Lung (tissue), 12 donors: Measurements from ENCODE around the gene FEM1B. TPM values are rescaled to one million over a fixed set of nuclear protein-coding genes. Genes with fewer than 3 reads are reported as not detected.

Experiments used
- ATAC-seq: fragments of 200-7000 bp; cut with Tn5 transposase; one replicate; pipeline ENCODE4 v1.9.1; 2020; ENCODE audit warnings: moderate number of reproducible peaks; ENCODE audit not compliant: insufficient read depth, low FRiP score
- DNase-seq, 3 donors: peaks; one replicate each; pipeline ENCODE4 v3.0.0-alpha.2; 2013 to 2017
- H3K27ac ChIP-seq, 2 donors: one replicate each; pipeline ENCODE4 v1.5.1; 2013; ENCODE audit warnings: mild to moderate bottlenecking in 2 of 2, moderate library complexity in 2 of 2, control low read depth in 1 of 2, inconsistent platforms in 1 of 2, low read depth in 1 of 2, low read length in 1 of 2
- H3K27me3 ChIP-seq, 3 donors: one replicate each; pipeline ENCODE4 v1.5.1; 2013; ENCODE audit warnings: low read length in 2 of 3; ENCODE audit not compliant: control insufficient read depth in 3 of 3, insufficient read depth in 3 of 3
- H3K36me3 ChIP-seq, 4 donors: one replicate each; pipeline ENCODE4 v1.5.1; 2013; ENCODE audit warnings: low read length in 4 of 4, mild to moderate bottlenecking in 1 of 4, moderate library complexity in 1 of 4; ENCODE audit not compliant: control insufficient read depth in 4 of 4, insufficient read depth in 4 of 4
- H3K4me1 ChIP-seq, 5 donors: one replicate each; pipeline ENCODE4 v1.5.1; 2013; ENCODE audit warnings: low read length in 5 of 5, mild to moderate bottlenecking in 2 of 5, moderate library complexity in 1 of 5; ENCODE audit not compliant: control insufficient read depth in 5 of 5, insufficient read depth in 5 of 5
- H3K4me3 ChIP-seq: one replicate; pipeline ENCODE4 v1.5.1; 2013; ENCODE audit warnings: mild to moderate bottlenecking, control low read depth, moderate library complexity
- H3K9ac ChIP-seq, 2 donors: one replicate each; pipeline ENCODE4 v1.5.1; 2013; ENCODE audit warnings: low read length in 2 of 2, control low read depth in 1 of 2; ENCODE audit not compliant: insufficient read depth in 1 of 2
- H3K9me3 ChIP-seq, 4 donors: one replicate each; pipeline ENCODE4 v1.5.1; 2013; ENCODE audit warnings: low read length in 3 of 4, mild to moderate bottlenecking in 1 of 4, moderate library complexity in 1 of 4; ENCODE audit not compliant: control insufficient read depth in 4 of 4, insufficient read depth in 3 of 4
- WGBS, 2 donors: extraction: QIAGEN DNeasy Blood & Tissue Kit; methylation state at CpG; one replicate each; pipeline ENCODE4 v1.1.7; 2013; 5-methylcytosine and 5-hydroxymethylcytosine counted together
- polyA plus RNA-seq, 2 donors: library from polyadenylated mRNA; stranded (reverse); fragments of 200-250 nt; gene quantifications; one replicate each; pipeline ENCODE4 v1.2.1, GENCODE V29; 2013
- total RNA-seq, 2 donors: library from RNA; depleted of rRNA in 1 of 2; stranded (reverse); fragments of >200 nt in 1 of 2; gene quantifications; one replicate each; pipeline ENCODE4 v1.2.1, GENCODE V29; 2014 to 2021
- TF ChIP-seq, protein P1 (sequence below): IDR thresholded peaks from 2 replicates; pipeline ENCODE4 v1.5.1; 2012; ENCODE audit warnings: mild to moderate bottlenecking; ENCODE audit errors: control extremely low read depth, extremely low read depth
- donor health status: control.
- donor health status: control.
- donor health status: Bipolar disorder and iron deficiency.
- donor health status: healthy.
- donor health status: DM: yes; HTN: yes; CAD: no.

The FEM1B gene
- total and polyA plus RNA-seq, 4 donors, result 8.1 to 57.7 (median 30.5) TPM

DNA sequence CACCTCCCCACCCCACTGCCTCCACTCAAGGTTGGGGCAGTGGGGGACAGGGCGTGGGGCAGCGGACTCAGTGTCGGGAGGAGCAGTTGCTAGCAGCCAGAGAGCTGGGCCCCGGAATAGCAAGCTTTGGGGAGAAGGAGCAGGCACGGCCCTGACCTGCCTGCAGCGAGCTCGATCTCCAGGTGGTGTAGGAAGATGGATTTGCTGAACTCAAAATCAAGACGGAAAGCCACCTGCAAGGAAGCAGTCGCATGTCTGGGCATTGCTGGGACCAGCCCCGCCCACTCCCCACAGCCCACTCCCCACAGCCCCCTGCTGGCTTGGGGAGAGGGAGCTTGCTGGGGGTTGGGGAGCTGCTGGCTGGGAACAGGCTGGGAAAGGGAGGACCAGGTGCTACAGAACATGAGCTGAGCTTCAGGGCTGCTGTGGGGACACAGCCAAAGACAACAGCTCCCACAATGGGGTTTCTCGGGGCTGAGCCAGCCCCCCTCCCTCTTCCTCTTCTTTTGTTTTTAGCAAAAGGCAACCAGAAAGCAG lies 38.0 kb downstream of the FEM1B start:
- Histone ChIP-seq H3K4me3 (no peak overlapping the region), H3K4me1 (peaks cover 0 to 5% (median 0%) of the 10 kb centered on the region in 5 donors), H3K9me3 (no peaks in the 10 kb centered on the region), H3K27me3 (no peaks in the 10 kb centered on the region), H3K9ac (no peak overlapping the region), H3K27ac (no peak overlapping the region), H3K36me3 (no peaks in the 10 kb centered on the region)
- WGBS, 2 donors, result 76 to 80% methylated on average over 11 of the region's 11 CpGs
- TF ChIP-seq, protein P1, sequence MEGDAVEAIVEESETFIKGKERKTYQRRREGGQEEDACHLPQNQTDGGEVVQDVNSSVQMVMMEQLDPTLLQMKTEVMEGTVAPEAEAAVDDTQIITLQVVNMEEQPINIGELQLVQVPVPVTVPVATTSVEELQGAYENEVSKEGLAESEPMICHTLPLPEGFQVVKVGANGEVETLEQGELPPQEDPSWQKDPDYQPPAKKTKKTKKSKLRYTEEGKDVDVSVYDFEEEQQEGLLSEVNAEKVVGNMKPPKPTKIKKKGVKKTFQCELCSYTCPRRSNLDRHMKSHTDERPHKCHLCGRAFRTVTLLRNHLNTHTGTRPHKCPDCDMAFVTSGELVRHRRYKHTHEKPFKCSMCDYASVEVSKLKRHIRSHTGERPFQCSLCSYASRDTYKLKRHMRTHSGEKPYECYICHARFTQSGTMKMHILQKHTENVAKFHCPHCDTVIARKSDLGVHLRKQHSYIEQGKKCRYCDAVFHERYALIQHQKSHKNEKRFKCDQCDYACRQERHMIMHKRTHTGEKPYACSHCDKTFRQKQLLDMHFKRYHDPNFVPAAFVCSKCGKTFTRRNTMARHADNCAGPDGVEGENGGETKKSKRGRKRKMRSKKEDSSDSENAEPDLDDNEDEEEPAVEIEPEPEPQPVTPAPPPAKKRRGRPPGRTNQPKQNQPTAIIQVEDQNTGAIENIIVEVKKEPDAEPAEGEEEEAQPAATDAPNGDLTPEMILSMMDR, result no peak
- ATAC-seq, result no peak
- peak in 1 of 3 donors; percentile 13 for DNase-seq

DNA sequence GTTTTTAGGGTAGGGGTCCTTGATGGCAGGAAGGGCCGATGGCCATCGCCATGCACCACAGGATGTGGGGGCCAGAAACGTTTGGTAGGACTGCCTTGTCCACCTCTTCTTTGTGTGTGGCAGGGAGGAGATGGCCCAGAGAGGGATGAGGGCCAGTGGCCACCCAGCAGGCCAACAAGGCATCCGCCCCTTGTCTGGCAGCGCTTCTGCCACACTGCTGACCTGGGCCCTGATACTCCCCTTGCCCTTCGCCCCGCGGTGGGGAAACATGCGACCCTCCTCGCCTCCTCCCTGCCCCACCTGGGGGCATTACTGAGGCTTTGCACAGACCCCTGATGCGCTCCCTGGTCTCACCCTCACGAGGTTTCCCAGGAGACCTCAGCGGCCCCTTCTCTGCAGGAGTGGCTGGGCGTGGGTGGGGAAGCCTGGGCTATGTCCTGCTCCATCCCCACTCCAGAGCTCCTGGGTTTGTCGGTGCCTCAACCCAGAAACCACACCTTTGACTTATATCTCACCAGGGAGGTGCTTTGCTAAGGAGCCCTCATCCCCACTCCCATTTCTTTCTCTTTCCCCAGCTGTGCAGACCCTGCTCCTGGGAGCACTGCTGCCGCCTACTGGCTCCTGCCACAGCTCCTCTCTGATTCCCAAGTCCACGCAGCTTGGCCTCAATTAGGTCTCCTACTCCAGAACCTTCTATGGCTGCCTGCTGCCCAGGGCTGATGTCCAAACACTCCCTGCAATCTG lies 38.7 kb downstream of the FEM1B start:
- DNase-seq, result peak in 1 of 3 donors; percentile 20
- Histone ChIP-seq H3K9me3 (no peaks in the 10 kb centered on the region), H3K27ac (no peak overlapping the region), H3K9ac (no peak overlapping the region), H3K4me1 (no peaks in the 10 kb centered on the region), H3K36me3 (no peaks in the 10 kb centered on the region), H3K4me3 (no peak overlapping the region), H3K27me3 (no peaks in the 10 kb centered on the region)
- no peak for ATAC-seq
- TF ChIP-seq, protein P1, result no peak
- 77 to 83% methylated on average over 17 of the region's 17 CpGs for WGBS, 2 donors

DNA sequence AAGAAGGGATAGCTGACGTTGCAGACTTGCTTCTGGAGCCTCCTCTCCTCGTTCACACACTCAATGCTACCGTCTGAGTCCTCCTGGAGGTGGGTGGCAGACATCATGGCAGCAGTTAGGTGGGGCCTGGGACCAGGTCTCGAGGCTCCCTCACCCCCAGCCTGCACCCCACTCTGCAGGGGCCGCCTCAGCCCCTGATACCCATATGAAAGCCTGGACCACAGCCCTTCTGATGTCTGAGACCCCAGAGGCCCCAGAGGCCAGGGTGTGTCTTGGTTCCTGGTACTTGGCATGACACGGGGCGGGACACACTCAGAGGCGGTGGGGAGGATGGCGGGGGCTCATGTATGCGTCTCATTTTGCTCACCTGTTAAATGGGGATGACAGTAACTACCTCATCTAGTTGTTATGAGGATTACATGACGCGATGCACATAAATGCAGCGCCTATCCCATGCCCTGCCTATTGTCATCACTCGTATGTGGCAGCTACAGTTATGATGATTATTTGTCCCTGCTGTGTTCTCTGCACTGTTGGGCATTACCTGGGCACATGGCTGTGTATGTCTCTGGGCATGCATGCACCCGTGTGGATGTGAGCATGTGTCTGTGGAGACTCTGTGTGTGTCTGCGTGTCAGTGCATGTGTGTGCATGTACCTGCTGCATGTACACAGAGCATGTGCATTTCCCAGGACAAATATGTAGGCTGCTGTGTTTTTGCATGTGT lies 39.9 kb downstream of the FEM1B start:
- DNase-seq, result peak in 1 of 3 donors; percentile 2
- TF ChIP-seq, protein P1, result no peak
- no peak overlapping the region for H3K9ac ChIP-seq

More for the DNA sequence above, 39.9 kb downstream of the FEM1B start:
- 88 to 95% methylated on average over 16 of the region's 16 CpGs for WGBS, 2 donors
- Histone ChIP-seq H3K36me3 (no peaks in the 10 kb centered on the region), H3K4me3 (no peak overlapping the region), H3K27me3 (no peaks in the 10 kb centered on the region), H3K4me1 (no peaks in the 10 kb centered on the region), H3K27ac (no peak overlapping the region), H3K9me3 (no peaks in the 10 kb centered on the region)
- no peak for ATAC-seq
